ENCODE results near the gene HMGCL.
"Not testable (repeated sequence)": the region's sequence is repeated elsewhere in the genome, so short reads cannot be mapped to it uniquely, and the experiment has no call there.

The HMGCL gene

DNA sequence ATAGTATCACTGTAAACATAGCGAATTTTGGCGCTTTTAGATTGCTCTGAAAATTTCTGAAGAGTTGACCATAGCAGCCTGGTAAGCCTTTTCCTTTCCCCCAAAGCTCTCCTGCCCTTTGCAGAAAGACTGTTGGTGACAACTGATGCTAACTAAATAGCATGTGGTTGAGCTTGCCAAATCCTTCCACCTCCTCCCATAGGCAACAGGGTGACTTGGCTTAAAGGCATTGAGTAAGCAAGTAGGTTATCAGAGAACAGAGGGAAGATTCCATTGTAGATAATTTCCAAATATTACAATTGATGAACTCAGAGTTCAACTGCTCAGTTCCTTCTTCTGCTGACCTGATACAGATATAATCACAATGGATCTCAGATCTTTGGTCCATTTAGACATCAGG lies 19.9 kb upstream of the HMGCL start:
- no peak for TF ChIP-seq ZNF274 (IDR thresholded peaks at IDR 0.05; ENCODE audit: low read depth, low read length)
- no peak overlapping the region for H3K4me3 ChIP-seq (ENCODE audit: low read length)

DNA sequence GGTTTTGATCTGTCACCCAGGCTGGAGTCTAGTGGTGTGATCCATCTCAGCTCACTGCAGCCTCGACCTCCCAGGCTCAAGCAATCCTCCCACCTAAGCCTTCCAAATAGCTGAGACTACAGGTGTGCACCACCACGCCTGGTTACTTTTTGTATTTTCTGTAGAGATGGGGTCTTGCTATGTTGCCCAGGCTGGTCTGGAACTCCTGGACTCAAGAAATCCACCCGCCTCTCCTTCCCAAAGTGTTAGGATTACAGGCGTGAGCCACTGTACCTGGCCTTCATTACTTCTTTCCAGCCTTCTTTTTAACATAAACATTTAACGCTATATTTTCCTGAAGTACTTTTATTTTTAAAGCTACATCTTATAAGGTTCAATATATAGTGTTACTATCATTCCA lies 18.4 kb upstream of the HMGCL start:
- TF ChIP-seq ZNF274 (IDR thresholded peaks at IDR 0.05; ENCODE audit: low read depth, low read length), result no peak
- H3K4me3 ChIP-seq (ENCODE audit: low read length), result no peak overlapping the region

GRCh38 chr1:23838401-23838866 lies 13.2 kb upstream of the HMGCL start:
- H3K4me3 ChIP-seq (ENCODE audit: low read length), result peak overlapping the region; percentile 29; the same call in 1 of the 2 replicates
- TF ChIP-seq ZNF274 (IDR thresholded peaks at IDR 0.05; ENCODE audit: low read depth, low read length), result no peak

GRCh38 chr1:23837908-23838307 lies 12.7 kb upstream of the HMGCL start:
- TF ChIP-seq ZNF274 (IDR thresholded peaks at IDR 0.05; ENCODE audit: low read depth, low read length), result no peak
- H3K4me3 ChIP-seq (ENCODE audit: low read length), result no peak overlapping the region; the same call in 1 of the 2 replicates

DNA sequence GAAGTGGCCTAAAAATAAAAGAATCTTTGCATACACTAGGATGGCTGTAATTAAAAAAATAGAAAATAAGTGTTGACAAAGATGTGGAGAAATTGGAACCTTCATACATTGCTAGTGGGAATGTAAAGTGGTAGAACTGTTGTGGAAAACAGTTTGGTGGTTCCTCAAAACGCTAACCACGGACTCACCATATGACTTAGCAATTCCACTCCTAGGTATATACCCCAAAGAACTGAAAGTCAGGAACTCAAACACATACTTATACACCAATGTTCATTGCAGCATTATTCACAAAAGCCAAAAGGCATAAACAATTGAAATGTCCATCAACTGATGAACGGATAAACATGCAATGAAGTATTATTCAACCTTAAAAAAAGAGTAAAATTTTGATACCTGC lies 10.8 kb upstream of the HMGCL start:
- H3K4me3 ChIP-seq (ENCODE audit: low read length), result no peak overlapping the region
- no peak for TF ChIP-seq ZNF274 (IDR thresholded peaks at IDR 0.05; ENCODE audit: low read depth, low read length)

DNA sequence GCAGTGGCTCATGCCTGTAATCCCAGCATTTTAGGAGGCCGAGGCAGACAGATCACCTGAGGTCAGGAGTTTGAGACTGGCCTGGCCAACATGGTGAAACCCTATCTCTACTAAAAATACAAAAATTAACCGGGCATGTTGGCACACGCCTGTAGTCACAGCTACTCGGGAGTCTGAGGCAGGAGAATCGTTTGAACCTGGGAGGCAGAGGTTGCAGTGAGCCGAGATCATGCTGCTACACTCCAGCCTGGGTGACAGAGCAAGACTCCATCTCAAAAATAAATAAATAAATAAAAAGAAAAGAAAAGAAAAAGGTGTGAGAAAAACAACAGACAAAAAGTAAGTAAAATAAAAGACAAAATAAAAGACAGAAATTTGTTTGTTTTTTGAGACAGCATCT lies 8.9 kb upstream of the HMGCL start:
- H3K4me3 ChIP-seq (ENCODE audit: low read length), result not testable (repeated sequence)

- H3K4me3 ChIP-seq (ENCODE audit: low read length), result no peak overlapping the region
- TF ChIP-seq ZNF274 (IDR thresholded peaks at IDR 0.05; ENCODE audit: low read depth, low read length), result no peak
Measured at GRCh38 chr1:23827717-23828116, 2.5 kb upstream of the HMGCL start.

DNA sequence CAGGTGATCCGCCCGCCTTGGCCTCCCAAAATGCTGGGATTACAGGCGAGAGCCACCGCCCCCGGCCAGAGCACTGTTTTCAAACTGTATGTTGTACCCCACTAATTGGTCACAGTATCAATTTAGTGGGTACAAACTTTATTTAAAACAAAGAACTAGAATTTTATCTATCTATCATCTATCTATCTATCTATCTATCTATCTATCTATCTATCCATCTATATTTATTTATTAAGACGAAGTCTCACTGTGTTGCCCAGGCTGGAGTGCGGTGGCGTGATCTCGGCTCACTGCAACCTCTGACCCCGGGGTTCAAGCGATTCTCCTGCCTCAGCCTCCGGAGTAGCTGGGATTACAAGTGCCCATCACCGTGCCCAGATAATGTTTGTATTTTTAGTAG lies 1.4 kb upstream of the HMGCL start:
- H3K4me3 ChIP-seq (ENCODE audit: low read length), result not testable (repeated sequence)

DNA sequence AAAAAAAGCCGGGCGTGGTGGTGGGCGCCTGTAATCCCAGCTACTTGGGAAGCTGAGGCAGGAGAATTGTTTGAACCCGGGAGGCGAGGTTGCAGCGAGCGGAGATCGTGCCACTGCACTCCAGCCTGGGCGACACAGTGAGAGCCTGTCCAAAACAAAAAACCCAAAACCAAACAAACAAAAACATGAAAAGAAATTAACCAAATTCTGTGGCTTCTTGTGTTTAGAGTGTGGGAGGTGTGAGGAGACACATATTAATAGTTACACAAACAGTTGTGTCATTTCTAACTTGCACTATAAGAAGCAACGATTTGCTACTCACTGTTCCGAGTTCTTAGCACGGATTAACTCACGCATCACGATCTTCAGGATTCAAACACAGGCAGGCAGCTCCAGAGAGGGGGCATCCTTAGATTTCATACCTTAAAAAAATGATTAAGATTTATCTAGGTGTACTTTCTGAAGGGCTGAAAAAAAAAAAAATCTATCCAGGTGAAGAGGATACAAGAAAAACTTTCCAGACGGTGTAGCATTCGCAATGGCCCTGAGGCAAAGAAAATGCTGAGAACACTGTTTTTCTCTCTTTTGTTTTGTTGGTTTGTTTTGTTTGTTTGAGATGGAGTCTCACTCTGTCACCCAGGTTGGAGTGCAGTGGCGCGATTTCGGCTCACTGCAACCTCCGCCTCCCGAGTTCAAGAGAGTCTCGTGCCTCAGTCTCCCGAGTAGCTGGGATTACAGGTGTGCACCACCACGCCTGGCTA lies 713 bp upstream of the HMGCL start:
- H3K4me3 ChIP-seq (ENCODE audit: low read length), result peak overlapping the region; percentile 82; the same call in 1 of the 2 replicates
- no peak for TF ChIP-seq ZNF274 (IDR thresholded peaks at IDR 0.05; ENCODE audit: low read depth, low read length)

- no peak for TF ChIP-seq ZNF274 (IDR thresholded peaks at IDR 0.05; ENCODE audit: low read depth, low read length)
- peak overlapping the region; percentile 82 for H3K4me3 ChIP-seq (ENCODE audit: low read length)
Measured at GRCh38 chr1:23824711-23825075, 536 bp downstream of the HMGCL start.

DNA sequence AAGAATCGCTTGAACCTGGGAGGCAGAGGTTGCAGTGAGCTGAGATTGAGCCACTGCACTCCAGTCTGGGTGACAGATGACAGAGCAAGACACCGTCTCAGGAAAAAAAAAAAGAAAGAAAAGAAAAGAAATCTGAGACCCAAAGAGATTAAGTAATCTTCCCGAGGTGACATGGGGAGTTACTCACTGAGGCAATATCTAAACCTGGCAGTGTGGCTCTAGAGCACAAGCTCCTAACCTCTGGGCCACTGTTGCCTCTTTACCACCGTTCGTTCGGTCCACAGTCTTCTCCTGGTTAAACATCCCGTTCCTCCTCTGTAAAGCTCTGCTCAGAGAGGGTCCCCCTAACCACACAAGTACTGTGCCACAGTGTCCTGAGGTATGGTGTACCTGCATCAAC lies 1.5 kb downstream of the HMGCL start:
- H3K4me3 ChIP-seq (ENCODE audit: low read length), result no peak overlapping the region
- no peak for TF ChIP-seq ZNF274 (IDR thresholded peaks at IDR 0.05; ENCODE audit: low read depth, low read length)

GRCh38 chr1:23817633-23818032 lies 7.6 kb downstream of the HMGCL start:
- H3K4me3 ChIP-seq (ENCODE audit: low read length), result no peak overlapping the region
- no peak for TF ChIP-seq ZNF274 (IDR thresholded peaks at IDR 0.05; ENCODE audit: low read depth, low read length)

DNA sequence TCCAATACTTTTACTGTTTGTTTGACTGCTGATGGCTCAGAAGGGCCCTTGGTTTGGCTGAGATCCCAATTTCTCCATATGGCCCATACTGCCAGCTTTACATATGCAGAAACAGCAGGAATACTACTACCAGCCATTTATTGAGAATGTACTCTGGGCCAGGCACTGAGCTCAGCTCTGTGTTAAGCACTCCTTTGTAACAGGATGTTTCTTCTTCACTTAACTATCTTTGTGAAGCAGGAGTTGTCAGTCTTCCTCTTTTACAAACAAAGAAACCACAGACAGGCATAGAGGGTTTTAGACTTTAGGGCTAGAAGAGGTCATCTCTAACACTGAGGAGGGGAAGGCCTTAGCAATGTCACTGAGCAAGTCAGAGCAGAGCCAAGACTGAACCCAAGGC lies 8.3 kb downstream of the HMGCL start:
- no peak overlapping the region for H3K4me3 ChIP-seq (ENCODE audit: low read length)
- no peak for TF ChIP-seq ZNF274 (IDR thresholded peaks at IDR 0.05; ENCODE audit: low read depth, low read length)

- H3K4me3 ChIP-seq (ENCODE audit: low read length), result no peak overlapping the region
- TF ChIP-seq ZNF274 (IDR thresholded peaks at IDR 0.05; ENCODE audit: low read depth, low read length), result no peak
Measured at GRCh38 chr1:23816361-23816760, 8.9 kb downstream of the HMGCL start.

DNA sequence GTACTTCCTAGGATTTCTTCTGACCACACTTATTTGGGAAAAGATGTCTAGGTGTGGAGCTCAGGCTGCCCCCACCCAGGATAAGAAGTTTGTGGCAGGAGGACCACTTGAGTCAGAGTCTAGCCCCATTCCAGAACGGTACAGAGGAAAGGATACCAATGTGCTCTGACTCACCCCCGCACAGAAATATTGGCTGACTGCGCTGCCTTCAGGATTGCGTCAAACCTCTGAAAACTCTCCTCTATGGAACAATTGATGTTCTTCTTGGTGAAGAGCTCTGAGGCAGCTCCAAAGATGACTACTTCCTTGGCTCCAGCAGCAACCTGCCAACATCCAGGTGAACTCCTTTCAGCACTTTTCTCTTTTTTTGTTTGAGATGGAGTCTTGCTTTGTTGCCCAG lies 11.2 kb downstream of the HMGCL start:
- no peak for TF ChIP-seq ZNF274 (IDR thresholded peaks at IDR 0.05; ENCODE audit: low read depth, low read length)
- no peak overlapping the region for H3K4me3 ChIP-seq (ENCODE audit: low read length)

Measured in GM08714 (cell line).